ENCODE results near the gene NF1.
"Not testable (repeated sequence)": the region's sequence is repeated elsewhere in the genome, so short reads cannot be mapped to it uniquely, and the experiment has no call there.

NF1 gene

GRCh38 chr17:31195305-31195704 lies 100.5 kb downstream of the NF1 start:
- DNase-seq: no peak

- no peak for DNase-seq
Observed at GRCh38 chr17:31198026-31198425, 103.2 kb downstream of the NF1 start.

DNA sequence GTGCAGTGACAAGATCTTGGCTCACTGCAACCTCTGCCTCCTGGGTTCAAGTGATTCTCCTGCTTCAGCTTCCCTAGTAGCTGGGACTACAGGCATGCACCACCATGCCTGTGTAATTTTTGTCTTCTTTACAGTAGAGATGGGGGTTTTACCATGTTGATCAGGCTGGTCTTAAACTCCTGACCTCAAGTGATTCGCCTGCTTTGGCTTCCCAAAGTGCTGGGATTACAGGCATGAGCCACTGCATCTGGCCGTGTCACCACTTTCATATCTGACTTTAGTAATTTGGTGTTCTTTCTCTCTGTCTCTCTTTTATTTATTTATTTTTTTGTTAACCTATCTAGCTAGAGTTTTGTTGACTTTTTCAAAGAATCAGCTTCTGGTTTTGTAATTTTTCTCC lies 103.9 kb downstream of the NF1 start:
- not testable (repeated sequence) for DNase-seq

DNA sequence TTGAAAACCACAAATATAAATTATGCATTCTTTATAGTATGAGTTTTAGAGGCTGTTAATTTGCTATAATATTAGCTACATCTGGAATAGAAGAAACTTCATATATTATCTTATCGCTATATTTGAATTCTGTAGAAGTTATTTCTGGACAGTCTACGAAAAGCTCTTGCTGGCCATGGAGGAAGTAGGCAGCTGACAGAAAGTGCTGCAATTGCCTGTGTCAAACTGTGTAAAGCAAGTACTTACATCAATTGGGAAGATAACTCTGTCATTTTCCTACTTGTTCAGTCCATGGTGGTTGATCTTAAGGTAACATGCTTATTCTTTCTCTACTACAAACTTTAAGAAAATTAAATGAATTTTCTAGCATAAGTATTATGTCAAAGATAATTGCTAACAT lies 105.5 kb downstream of the NF1 start:
- DNase-seq: no peak

DNA sequence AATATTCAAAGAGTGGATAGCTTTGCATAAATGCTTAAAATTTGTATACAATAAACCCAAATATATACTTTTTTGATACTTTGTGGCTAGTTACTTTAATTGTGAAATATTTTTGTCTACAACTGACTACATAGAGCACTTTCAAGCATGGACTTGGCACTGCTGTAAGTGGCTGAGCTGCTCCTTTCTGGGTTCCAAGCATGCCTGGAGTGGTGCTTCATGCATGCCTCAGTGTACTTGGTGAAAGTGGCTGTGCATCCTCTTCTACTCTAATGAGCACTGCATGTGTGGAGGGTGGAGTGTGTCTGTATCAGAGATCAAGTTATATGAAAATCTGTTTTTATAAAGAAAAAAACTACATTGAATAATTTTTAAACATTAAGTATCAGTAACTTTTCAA lies 108.2 kb downstream of the NF1 start:
- DNase-seq: no peak

DNA sequence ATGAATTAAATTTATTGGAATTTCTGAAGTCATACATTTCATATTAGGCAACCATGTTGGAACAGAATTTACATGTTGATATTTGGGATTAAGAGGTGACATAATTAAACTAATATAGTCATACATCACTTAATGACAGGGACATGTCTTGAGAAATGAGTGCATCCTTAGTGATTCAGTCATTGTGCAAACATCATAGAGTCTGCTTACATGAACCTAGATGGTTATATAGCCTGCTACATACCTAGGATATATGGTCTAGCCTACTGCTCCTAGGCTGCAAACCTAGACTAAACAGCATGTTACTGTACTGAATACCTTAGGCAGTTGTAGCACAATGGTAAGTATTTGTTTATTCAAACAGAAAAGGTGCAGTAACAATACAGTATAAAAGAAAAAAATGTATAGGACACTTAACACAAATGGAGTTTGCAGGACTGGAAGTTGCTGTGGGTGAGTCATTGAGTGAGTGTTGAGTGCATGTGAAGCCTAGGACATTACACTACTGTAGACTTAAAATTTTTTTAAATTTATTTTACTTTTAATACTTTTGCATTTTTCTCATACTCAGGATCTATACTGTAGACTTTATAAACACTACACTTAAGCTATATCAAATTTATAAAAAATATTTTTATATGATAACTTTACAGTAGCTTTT lies 116.7 kb downstream of the NF1 start:
- no peak for DNase-seq

GRCh38 chr17:31216031-31216751 lies 121.4 kb downstream of the NF1 start:
- peak; percentile 53 for DNase-seq

DNA sequence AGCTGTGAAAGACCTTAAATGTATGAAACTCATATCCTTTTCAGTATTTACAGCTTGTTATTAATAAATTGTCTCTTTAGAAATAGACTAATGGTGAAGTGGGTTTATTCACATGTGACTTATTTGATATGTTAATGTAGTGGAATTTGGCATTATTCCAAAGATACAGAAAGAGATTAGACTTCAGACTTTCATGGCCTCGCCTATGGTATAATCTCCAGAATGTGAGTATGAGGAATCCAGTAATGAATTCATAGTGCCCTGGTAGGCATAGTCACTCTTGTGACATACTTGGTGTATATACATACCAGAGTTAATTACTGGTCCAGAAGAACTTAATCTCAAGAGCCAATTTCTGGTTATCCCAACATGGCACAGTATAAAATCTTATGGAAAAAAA lies 129.6 kb downstream of the NF1 start:
- DNase-seq: no peak

DNA sequence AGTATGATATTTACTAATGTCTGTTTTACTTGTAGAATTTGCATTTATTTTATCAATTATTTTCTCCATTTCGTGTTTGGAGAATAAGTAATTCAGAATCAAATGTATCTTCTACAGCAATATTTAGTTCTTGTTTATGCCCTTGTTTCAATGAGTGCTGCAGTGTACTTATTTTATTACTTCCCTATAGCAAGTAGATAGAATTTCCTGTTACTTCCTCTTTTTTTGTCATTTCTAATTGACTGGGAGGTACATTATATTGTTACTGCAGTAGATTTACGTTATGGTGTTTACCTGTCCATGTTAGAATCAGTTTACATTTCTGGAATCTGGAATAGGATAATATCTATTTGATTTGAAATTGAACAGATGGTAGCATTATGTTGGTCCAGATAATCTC lies 131.1 kb downstream of the NF1 start:
- no peak for DNase-seq

GRCh38 chr17:31226373-31226772 lies 131.6 kb downstream of the NF1 start:
- no peak for DNase-seq

GRCh38 chr17:31226950-31227349 lies 132.2 kb downstream of the NF1 start:
- no peak for DNase-seq

DNA sequence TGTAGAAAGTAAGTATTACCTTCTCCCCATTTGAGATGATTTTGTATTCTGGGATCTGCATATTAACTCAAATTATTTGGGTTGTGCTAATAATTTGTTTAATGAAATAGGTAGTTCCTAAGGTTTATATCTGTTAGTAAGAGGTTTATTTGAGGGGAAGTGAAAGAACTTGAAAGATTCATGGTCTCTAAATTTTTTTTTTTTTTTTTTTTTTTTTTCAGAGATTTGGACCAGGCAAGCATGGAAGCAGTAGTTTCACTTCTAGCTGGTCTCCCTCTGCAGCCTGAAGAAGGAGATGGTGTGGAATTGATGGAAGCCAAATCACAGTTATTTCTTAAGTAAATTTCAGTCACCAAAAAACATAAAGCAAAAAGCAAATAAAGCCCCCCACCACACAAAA lies 137.1 kb downstream of the NF1 start:
- DNase-seq: no peak

GRCh38 chr17:31235110-31235509 lies 140.3 kb downstream of the NF1 start:
- no peak for DNase-seq

DNA sequence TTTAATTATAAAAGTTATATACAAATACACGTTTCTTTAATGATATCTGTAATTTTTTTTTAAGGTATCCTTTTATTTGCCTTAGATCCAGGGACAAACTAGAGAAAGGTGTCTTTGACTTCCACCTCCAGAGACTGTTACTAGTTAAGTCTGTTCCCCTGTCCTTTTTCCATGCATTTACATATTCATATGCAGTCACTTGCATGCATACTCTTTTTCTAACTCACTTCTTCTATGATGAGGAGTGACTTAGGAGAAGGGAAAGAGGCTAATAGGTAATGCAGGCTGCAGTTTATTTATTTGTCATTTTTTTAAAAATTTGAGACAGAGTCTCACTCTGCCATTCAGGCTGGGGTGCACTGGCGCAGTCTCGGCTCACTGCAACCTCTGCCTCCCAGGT lies 141.4 kb downstream of the NF1 start:
- DNase-seq: no peak

DNA sequence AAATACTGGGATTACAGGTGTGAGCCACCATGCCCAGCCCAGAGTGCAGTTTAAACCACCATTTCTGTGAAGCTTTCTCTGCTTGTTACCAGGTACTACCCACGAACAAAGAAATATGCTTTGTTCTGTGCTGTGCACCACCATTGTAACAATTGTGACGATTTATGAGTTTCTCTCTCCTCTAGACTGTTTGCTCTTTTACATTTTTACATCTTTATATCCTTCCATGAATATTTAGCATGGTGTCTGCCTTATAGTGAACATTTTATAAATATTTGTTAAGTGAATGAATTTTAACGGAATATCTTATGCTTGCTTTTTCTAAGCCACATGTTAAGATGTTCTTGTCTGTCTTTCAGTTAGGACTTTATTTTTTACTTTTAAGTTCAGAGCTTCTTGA lies 141.9 kb downstream of the NF1 start:
- no peak for DNase-seq

DNA sequence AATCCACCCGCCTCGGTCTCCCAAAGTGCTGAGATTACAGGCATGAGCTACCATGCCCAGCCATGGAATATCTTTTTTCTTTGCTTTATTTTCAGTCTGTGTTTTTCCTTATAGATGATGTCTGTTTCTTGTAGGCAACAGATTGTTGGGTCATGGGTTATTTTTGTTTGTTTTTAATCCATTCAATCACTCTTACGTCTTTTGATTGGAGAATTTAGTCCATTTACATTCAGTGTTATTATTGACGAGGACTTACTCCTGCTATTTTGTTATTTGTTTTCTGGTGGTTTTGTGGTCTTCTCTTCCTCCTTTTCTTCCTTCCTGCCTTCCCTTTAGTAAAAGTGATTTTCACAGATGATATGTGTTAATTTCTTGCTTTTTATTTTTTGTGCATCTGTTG lies 146.3 kb downstream of the NF1 start:
- DNase-seq: no peak

DNA sequence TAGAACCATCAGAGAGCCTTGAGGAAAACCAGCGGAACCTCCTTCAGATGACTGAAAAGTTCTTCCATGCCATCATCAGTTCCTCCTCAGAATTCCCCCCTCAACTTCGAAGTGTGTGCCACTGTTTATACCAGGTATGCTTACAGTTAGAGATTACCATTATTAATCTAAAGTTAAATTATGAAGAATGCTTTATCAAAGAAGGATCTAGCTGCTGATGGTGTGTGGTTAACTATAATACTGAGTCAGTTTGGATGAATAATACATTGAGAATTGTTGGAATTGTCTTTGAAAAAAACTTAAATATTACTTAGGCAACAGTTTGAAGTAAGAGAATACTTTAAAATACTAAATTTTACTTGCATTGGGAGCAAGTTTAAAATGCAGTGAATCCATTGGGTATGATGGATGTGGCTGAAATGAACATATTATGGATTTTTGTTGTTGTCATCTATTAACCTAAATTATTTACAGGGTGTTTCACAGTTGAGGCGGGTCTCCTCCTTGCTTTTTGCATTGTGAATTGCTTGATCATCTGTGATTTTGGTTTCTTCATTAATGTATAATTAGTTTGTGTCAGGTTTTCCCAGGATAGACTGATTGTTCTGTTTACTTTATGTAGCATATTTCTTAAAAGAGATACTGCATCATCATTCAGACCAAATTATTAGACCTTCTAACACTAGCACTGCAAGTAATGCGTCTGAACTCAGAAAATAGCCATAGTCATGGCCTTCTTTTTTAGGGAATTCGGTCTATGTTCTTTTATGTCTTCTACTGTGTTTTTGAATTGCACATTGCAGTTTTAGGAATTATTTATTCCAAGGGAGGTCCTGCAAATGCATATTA lies 154.4 kb downstream of the NF1 start:
- DNase-seq: no peak

- no peak for DNase-seq
Observed at GRCh38 chr17:31249835-31250141, 155.0 kb downstream of the NF1 start.

DNA sequence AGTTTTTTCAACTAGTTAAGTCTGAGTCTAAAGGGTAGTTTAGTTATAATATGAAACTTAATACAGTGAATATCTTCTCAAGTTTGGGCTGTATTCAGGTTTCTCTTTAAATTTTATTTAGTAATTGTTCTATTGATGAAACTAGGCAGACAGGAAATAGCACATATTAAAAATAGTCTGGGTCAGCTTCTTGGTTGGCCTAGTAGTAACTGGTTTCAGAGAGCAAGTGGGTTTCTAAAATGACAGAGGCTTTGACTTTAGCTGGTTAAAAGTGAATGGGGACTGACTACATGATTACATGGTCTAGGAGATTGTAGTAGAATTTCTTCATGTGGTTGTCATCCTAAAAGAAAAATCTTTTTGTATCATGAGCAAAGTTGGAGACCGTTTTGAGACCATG lies 155.5 kb downstream of the NF1 start:
- no peak for DNase-seq

GRCh38 chr17:31251105-31251969 lies 156.6 kb downstream of the NF1 start:
- DNase-seq: no peak

GRCh38 chr17:31251970-31252328 lies 157.2 kb downstream of the NF1 start:
- no peak for DNase-seq

- no peak for DNase-seq
Observed at GRCh38 chr17:31252741-31253140, 158.0 kb downstream of the NF1 start.

GRCh38 chr17:31254654-31255053 lies 159.9 kb downstream of the NF1 start:
- DNase-seq: no peak
